Measurements from ENCODE around the gene HEG1. TPM values are rescaled to one million over a fixed set of nuclear protein-coding genes. Genes with fewer than 3 reads are reported as not detected.

Gene HEG1
- total and polyA plus RNA-seq, 2 of the 4 experiments (the other 2 are of a cell fraction), result 25.6 to 43.4 TPM

DNA sequence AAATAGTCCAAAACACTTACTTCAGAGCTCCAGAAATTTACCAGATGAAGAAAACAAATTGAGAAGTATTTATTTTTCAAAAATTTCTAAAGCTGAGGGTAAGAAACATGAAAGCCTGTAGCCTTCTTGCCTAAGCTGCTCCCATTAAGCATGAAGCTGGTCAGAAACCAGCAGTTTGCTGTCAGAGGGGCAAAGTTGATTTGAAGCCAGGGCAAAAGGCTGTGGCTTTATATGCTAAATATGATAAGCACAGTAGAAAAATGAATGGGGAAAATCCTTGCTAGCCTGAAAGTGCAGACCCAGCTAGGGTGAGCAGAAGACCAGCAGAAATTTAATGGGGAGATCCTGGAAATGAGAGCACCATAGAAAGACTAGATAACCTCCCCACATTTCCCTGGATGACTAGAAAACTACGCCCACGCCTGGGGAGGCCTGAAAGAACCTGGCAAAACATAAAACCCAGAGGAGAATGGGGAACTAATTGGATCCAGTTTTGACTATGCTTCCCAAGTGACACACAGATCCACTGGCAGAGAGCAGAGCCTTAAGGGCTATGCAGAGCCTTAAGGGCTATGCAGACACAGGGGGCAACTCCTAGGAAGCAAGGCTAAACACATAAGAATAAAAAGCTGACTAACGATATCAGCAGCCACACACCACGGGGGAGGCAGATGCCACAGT, 43.0 kb upstream of the HEG1 start:
- Histone ChIP-seq H2AK9ac (replicated peaks; ENCODE audit: low read depth, low read length, poor library complexity) (no peak overlapping the region), H2BK120ac (ENCODE audit: low read depth, low read length) (no peak overlapping the region), H3K27ac (ENCODE audit: insufficient read depth, low read length) (no peak overlapping the region), H3K9me3 (ENCODE audit: control insufficient read depth, insufficient read depth, low read length) (peaks cover 6% of the 10 kb centered on the region; the same call in 1 of the 2 replicates), H4K91ac (ENCODE audit: insufficient read depth, low read depth, low read length) (no peak overlapping the region), H3K4me1 (ENCODE audit: control insufficient read depth, insufficient read depth, low read length) (no peaks in the 10 kb centered on the region), H3K4me2 (ENCODE audit: low read depth, low read length) (no peak overlapping the region), H2AK5ac (ENCODE audit: low read depth, low read length) (no peak overlapping the region), H3K18ac (ENCODE audit: low read depth, low read length) (no peak overlapping the region), H3K23ac (ENCODE audit: low read depth, low read length) (peak overlapping the region; percentile 43; the same call in 1 of the 2 replicates), H2BK5ac (ENCODE audit: low read depth, low read length, poor library complexity, severe bottlenecking) (no peak overlapping the region), H4K20me1 (ENCODE audit: insufficient read depth, low read length) (no peaks in the 10 kb centered on the region), H3K36me3 (ENCODE audit: control insufficient read depth, insufficient read depth, low read length) (0 out of 2 replicates have a peak, but pooled peaks cover 1% of the 10 kb centered on the region), H3K14ac (replicated peaks; ENCODE audit: low read depth, low read length) (0 out of 2 replicates have a peak overlapping the region, but pooled peaks have one; percentile 39), H4K5ac (ENCODE audit: low read depth, low read length) (no peak overlapping the region), H3K9me1 (ENCODE audit: insufficient read depth, low read length) (peaks cover 3% of the 10 kb centered on the region; the same call in 1 of the 2 replicates), H2BK20ac (ENCODE audit: low read depth, low read length) (no peak overlapping the region), H3K4me3 (ENCODE audit: insufficient read depth, low read depth, low read length) (no peak overlapping the region), H3K9ac (ENCODE audit: low read depth, low read length) (no peak overlapping the region), H3K79me1 (ENCODE audit: low read depth in 1 of 2, low read length in 2 of 2) (no peaks in the 10 kb centered on the region), H2BK15ac (ENCODE audit: low read depth, low read length) (no peak overlapping the region), H3K27me3 (ENCODE audit: control insufficient read depth, insufficient read depth, low read length) (no peaks in the 10 kb centered on the region), H4K8ac (ENCODE audit: low read depth in 2 of 2, low read length in 2 of 2) (no peak overlapping the region), H2AFZ (replicated peaks; ENCODE audit: low read length, poor library complexity) (no peak overlapping the region), H3K4ac (ENCODE audit: low read depth, low read length) (no peak overlapping the region), H3K56ac (ENCODE audit: extremely low read depth, insufficient read depth, low read length) (no peak overlapping the region)
- WGBS, 2 experiments (ENCODE audit: extremely low coverage in 2 of 2, insufficient read length in 1 of 2), result 100% methylated on average over 1 of the region's 4 CpGs; no CpG with 5 or more reads in 1 of the 2 experiments
- TF ChIP-seq CHD1 (IDR thresholded peaks at IDR 0.05; ENCODE audit: low read depth, low read length) (no peak), RAD21 (IDR thresholded peaks at IDR 0.05; ENCODE audit: low read length) (no peak), MXI1 (IDR thresholded peaks at IDR 0.05; ENCODE audit: borderline replicate concordance, low read depth, low read length) (no peak), ELK1 (IDR thresholded peaks at IDR 0.05; ENCODE audit: borderline replicate concordance, low read depth, low read length) (no peak), RCOR1 (IDR thresholded peaks at IDR 0.05; ENCODE audit: insufficient replicate concordance, low read length) (no peak), BHLHE40 (IDR thresholded peaks at IDR 0.05; ENCODE audit: low read depth, low read length) (no peak), RFX5 (IDR thresholded peaks at IDR 0.05; ENCODE audit: low read depth, low read length) (no peak), NFE2L2 (IDR thresholded peaks at IDR 0.05; ENCODE audit: low read depth, low read length) (no peak), FOS (IDR thresholded peaks at IDR 0.05; ENCODE audit: low read depth, low read length) (no peak)
- TF ChIP-seq, protein P1, sequence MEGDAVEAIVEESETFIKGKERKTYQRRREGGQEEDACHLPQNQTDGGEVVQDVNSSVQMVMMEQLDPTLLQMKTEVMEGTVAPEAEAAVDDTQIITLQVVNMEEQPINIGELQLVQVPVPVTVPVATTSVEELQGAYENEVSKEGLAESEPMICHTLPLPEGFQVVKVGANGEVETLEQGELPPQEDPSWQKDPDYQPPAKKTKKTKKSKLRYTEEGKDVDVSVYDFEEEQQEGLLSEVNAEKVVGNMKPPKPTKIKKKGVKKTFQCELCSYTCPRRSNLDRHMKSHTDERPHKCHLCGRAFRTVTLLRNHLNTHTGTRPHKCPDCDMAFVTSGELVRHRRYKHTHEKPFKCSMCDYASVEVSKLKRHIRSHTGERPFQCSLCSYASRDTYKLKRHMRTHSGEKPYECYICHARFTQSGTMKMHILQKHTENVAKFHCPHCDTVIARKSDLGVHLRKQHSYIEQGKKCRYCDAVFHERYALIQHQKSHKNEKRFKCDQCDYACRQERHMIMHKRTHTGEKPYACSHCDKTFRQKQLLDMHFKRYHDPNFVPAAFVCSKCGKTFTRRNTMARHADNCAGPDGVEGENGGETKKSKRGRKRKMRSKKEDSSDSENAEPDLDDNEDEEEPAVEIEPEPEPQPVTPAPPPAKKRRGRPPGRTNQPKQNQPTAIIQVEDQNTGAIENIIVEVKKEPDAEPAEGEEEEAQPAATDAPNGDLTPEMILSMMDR (conservative IDR thresholded peaks at IDR 0.05; ENCODE audit: low read depth, low read length), result no peak
- TF ChIP-seq, protein P2, sequence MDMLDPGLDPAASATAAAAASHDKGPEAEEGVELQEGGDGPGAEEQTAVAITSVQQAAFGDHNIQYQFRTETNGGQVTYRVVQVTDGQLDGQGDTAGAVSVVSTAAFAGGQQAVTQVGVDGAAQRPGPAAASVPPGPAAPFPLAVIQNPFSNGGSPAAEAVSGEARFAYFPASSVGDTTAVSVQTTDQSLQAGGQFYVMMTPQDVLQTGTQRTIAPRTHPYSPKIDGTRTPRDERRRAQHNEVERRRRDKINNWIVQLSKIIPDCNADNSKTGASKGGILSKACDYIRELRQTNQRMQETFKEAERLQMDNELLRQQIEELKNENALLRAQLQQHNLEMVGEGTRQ (IDR thresholded peaks at IDR 0.05; ENCODE audit: low read depth, low read length), result no peak
- POLR2A ChIA-PET (ENCODE audit: unreplicated experiment), result no interaction called here
- no TSS peak for BruUV-seq (replicated peaks)
- intact Hi-C loops (cut with micrococcal nuclease), result no loop called here
- no peak for DNase-seq
- CTCF ChIA-PET, result no interaction called here
- peak; percentile 46; the same call in 1 of the 2 replicates for ATAC-seq (ENCODE audit: low read depth)
- dilution Hi-C loops (cut with HindIII; ENCODE audit: low sequenced_read_pairs, unreplicated experiment), result no loop called here
- in situ Hi-C loops (cut with MboI; ENCODE audit: low sequenced_read_pairs), result no loop called here
